Upper lobe of left lung (tissue), 6 donors: ENCODE data around the gene CDAN1. TPM values are rescaled to one million over a fixed set of nuclear protein-coding genes. Genes with fewer than 3 reads are reported as not detected.
A peak's percentile ranks its signal among the peaks of the same experiment; 100 is the strongest.
"Not testable (repeated sequence)": the region's sequence is repeated elsewhere in the genome, so short reads cannot be mapped to it uniquely, and the experiment has no call there.

ENCODE experiments used
- ATAC-seq, 2 donors: fragments of 200-7000 bp; cut with Tn5 transposase; one replicate each; pipeline ENCODE4 v1.9.1; 2022; ENCODE audit warnings: mild to moderate bottlenecking in 2 of 2, moderate library complexity in 2 of 2; ENCODE audit not compliant: low FRiP score in 2 of 2
- DNase-seq, 2 donors: peaks; one replicate each; pipeline ENCODE4 v3.0.0-alpha.2; 2019 to 2020
- H3K27ac ChIP-seq, 4 donors: fragments of 200-600 bp; sonication (generic); one replicate each; pipeline ENCODE4 v1.5.1; 2016 to 2019
- H3K27me3 ChIP-seq, 4 donors: fragments of 200-600 bp; sonication (generic); one replicate each; pipeline ENCODE4 v1.5.1; 2017 to 2019
- H3K36me3 ChIP-seq, 4 donors: fragments of 200-600 bp; sonication (generic); one replicate each; pipeline ENCODE4 v1.5.1; 2016 to 2019
- H3K4me1 ChIP-seq, 4 donors: fragments of 200-600 bp; sonication (generic); one replicate each; pipeline ENCODE4 v1.5.1; 2018 to 2019
- H3K4me3 ChIP-seq, 4 donors: fragments of 200-600 bp; sonication (generic); one replicate each; pipeline ENCODE4 v1.5.1; 2017 to 2019; ENCODE audit warnings: mild to moderate bottlenecking in 2 of 4, moderate library complexity in 1 of 4
- H3K9me3 ChIP-seq, 4 donors: fragments of 200-600 bp; sonication (generic); one replicate each; pipeline ENCODE4 v1.5.1; 2018 to 2019
- CTCF ChIP-seq, 6 experiments: fragments of 450-650 bp in 4 of 6; fragments of 200-600 bp in 2 of 6; sonication (generic) in 2 of 6; IDR thresholded peaks; one replicate each; pipeline ENCODE4 v1.5.1; 2016 to 2019; ENCODE audit warnings: antibody characterized with exemption in 6 of 6
- EP300 ChIP-seq, 4 donors: sonication (generic); formaldehyde crosslinking; IDR thresholded peaks; one replicate each; pipeline ENCODE4 v1.5.1; 2017; ENCODE audit warnings: antibody characterized with exemption in 4 of 4, control low read depth in 2 of 4
- POLR2A ChIP-seq, 4 donors: fragments of 450-650 bp; IDR thresholded peaks; one replicate each; pipeline ENCODE4 v1.5.1; 2016 to 2017; ENCODE audit warnings: antibody characterized with exemption in 4 of 4, mild to moderate bottlenecking in 2 of 4
- POLR2AphosphoS5 ChIP-seq, 2 donors: sonication (generic); formaldehyde crosslinking; IDR thresholded peaks; one replicate each; pipeline ENCODE4 v1.5.1; 2017; ENCODE audit warnings: antibody characterized with exemption in 2 of 2
- WGBS, 2 donors: methylation state at CpG; one replicate each; pipeline ENCODE4 v1.1.5; 2017 to 2018; 5-methylcytosine and 5-hydroxymethylcytosine counted together
- total RNA-seq, 6 donors: library from RNA; depleted of rRNA in 4 of 6; stranded (reverse); fragments of >200 nt in 4 of 6; gene quantifications; one replicate each; pipeline versions ENCODE4 v1.1.0 to v1.2.1, GENCODE V29; 2016 to 2021
- donor health status: DM: no; HTN: no; CAD: no; lungs with moderate emphysema.
- donor health status: DM: no; HTN: yes; CAD: no; lungs with severe emphysema.

Gene CDAN1
- total RNA-seq, 6 donors from 2014 or later, result 9.1 to 30.4 (median 12.6) TPM

- Histone ChIP-seq H3K36me3 (peaks cover 0 to 32% (median 11%) of the 10 kb centered on the region in 4 donors), H3K4me3 (no peak overlapping the region), H3K27ac (no peak overlapping the region), H3K27me3 (no peaks in the 10 kb centered on the region), H3K4me1 (no peaks in the 10 kb centered on the region), H3K9me3 (no peaks in the 10 kb centered on the region)
- DNase-seq (no peak), ATAC-seq (no peak)
- 80 to 84% methylated on average over 2 of the region's 2 CpGs for WGBS, 2 donors
- no peak for TF ChIP-seq POLR2AphosphoS5 (IDR thresholded peaks at IDR 0.05)
- no peak for TF ChIP-seq POLR2A (IDR thresholded peaks at IDR 0.05)
- TF ChIP-seq CTCF (IDR thresholded peaks at IDR 0.05), result no peak
- no peak for TF ChIP-seq EP300 (IDR thresholded peaks at IDR 0.05)
Measured at GRCh38 chr15:42775416-42775815, 38.5 kb upstream of the CDAN1 start.

DNA sequence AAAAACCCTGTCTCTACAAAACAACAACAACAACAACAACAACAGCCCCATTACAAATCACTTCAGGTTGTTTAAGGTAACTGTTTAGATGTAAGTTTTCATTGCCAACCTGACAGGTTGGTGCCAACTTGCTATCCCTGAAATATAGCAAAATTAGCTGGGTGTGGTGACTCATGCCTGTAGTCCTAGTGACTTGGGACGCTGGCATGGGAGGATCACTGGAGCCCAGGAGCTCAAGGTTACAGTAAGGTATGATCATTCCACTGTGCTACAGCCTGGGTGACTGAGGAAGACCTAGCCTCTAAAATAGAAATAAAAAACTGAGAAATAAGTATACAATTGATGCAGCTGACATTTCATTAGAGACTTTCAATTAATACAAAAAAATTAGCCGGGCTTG lies 36.0 kb upstream of the CDAN1 start:
- 93 to 97% methylated on average over 2 of the region's 2 CpGs for WGBS, 2 donors
- Histone ChIP-seq H3K36me3 (peaks cover 0 to 32% (median 11%) of the 10 kb centered on the region in 4 donors), H3K4me3 (no peak overlapping the region), H3K4me1 (no peaks in the 10 kb centered on the region), H3K27me3 (no peaks in the 10 kb centered on the region), H3K9me3 (no peaks in the 10 kb centered on the region), H3K27ac (no peak overlapping the region)
- ATAC-seq (no peak), DNase-seq (no peak)
- TF ChIP-seq POLR2A (IDR thresholded peaks at IDR 0.05) (no peak), POLR2AphosphoS5 (IDR thresholded peaks at IDR 0.05) (no peak), CTCF (IDR thresholded peaks at IDR 0.05) (no peak), EP300 (IDR thresholded peaks at IDR 0.05) (no peak)

DNA sequence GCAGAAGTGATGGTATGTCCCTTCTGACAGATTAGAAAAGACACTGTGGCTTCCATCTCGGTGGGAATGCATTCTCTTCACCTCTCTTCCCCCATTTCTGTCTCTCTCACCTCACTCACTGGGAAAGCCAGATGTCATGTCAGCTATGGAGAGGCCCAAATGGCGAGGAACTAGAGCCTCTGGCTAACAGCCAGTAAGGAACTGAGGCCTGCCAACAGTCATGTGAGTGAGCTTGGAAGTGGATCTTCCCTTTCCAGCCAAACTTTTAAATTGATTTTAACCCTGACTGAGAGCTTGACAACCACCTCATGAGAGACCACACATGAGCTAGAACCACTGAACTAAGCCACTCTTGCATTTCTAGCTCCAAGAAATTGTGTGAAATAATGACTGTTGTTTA lies 35.2 kb upstream of the CDAN1 start:
- no peak for TF ChIP-seq POLR2A (IDR thresholded peaks at IDR 0.05)
- TF ChIP-seq EP300 (IDR thresholded peaks at IDR 0.05), result no peak
- TF ChIP-seq POLR2AphosphoS5 (IDR thresholded peaks at IDR 0.05), result no peak
- no peak for TF ChIP-seq CTCF (IDR thresholded peaks at IDR 0.05)
- Histone ChIP-seq H3K4me3 (no peak overlapping the region), H3K36me3 (peaks cover 0 to 32% (median 11%) of the 10 kb centered on the region in 4 donors), H3K27ac (no peak overlapping the region), H3K4me1 (no peaks in the 10 kb centered on the region), H3K9me3 (no peaks in the 10 kb centered on the region), H3K27me3 (no peaks in the 10 kb centered on the region)
- ATAC-seq (no peak), DNase-seq (no peak)
- WGBS, 2 donors, result 47 to 61% methylated on average over 2 of the region's 2 CpGs

DNA sequence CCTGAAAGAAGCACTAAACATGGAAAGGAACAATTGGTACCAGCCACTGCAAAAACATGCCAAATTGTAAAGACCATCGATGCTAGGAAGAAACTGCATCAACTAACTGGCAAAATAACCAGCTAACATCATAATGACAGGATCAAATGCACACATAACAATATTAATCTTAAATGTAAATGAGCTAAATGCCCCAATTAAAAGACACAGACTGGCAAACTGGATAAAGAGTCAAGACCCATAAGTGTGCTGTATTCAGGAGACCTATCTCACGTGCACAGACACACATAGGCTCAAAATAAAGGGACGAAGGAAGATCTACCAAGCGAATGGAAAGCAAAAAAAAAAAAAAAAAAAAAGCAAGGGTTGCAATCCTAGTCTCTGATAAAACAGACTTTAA lies 29.2 kb upstream of the CDAN1 start:
- not testable (repeated sequence) for ATAC-seq
- 80 to 94% methylated on average over 4 of the region's 4 CpGs for WGBS, 2 donors

GRCh38 chr15:42764154-42764731 lies 27.3 kb upstream of the CDAN1 start:
- 80 to 81% methylated on average over 9 to 16 of the region's 16 CpGs for WGBS, 2 donors
- not testable (repeated sequence) for H3K27ac ChIP-seq, H3K4me1 ChIP-seq, ATAC-seq, H3K4me3 ChIP-seq, H3K36me3 ChIP-seq, H3K27me3 ChIP-seq
- DNase-seq, result peak in 1 of 2 donors; percentile 42
- peaks cover 9 to 20% (median 13%) of the 10 kb centered on the region in 4 donors for H3K9me3 ChIP-seq

More for the DNA sequence above, 29.2 kb upstream of the CDAN1 start:
- H3K4me3 ChIP-seq, H3K27ac ChIP-seq, H3K36me3 ChIP-seq, H3K27me3 ChIP-seq, H3K4me1 ChIP-seq, DNase-seq: not testable (repeated sequence)
- H3K9me3 ChIP-seq, result peaks cover 0 to 11% (median 6%) of the 10 kb centered on the region in 4 donors

DNA sequence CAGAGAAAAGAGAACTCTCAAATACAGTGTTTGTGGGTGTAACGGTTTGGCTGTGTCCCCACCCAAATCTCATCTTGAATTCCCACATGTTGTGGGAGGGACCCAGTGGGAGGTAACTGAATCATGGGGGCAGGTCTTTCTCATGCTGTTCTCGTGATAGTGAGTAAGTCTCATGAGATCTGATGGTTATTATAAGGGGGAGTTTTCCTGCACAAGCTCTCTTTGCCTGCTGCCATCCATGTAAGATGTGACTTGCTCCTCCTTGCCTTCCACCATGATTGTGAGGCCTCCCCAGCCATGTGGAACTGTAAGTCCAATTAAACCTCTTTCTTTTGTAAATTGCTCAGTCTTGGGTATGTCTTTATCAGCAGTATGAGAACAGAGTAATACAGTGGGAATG lies 24.9 kb upstream of the CDAN1 start:
- 90 to 94% methylated on average over 2 of the region's 2 CpGs for WGBS, 2 donors
- H3K9me3 ChIP-seq, result peaks cover 9 to 20% (median 13%) of the 10 kb centered on the region in 4 donors
- H3K36me3 ChIP-seq, H3K4me3 ChIP-seq, ATAC-seq, DNase-seq, H3K4me1 ChIP-seq, H3K27ac ChIP-seq, H3K27me3 ChIP-seq: not testable (repeated sequence)
